Caco-2 (cell line): ENCODE measurements around the gene P4HA3. TPM values are rescaled to one million over a fixed set of nuclear protein-coding genes. Genes with fewer than 3 reads are reported as not detected.

Source experiments
- BruUV-seq: library from RNA; stranded (reverse); fragments of 400-500 nt; replicated peaks from 2 replicates; lab custom pipeline; 2021; lab: Mats Ljungman, UMichigan
- CTCF ChIA-PET: fragments of 300-600 bp; sonication (Branson Sonifier 250); formaldehyde crosslinking; loops from one replicate; lab custom pipeline; 2022; ENCODE audit warnings: antibody characterized with exemption; lab: Charles Lee
- POLR2A ChIA-PET: fragments of 300-600 bp; sonication (Branson Sonifier 250); formaldehyde crosslinking; loops from one replicate; lab custom pipeline; 2022; ENCODE audit warnings: antibody characterized with exemption; lab: Charles Lee
- DNase-seq, 2 experiments: peaks; one replicate each; pipeline versions ENCODE4 v3.0.0 to v3.0.0-alpha.2; 2020 to 2022
- H3K27me3 ChIP-seq: replicated peaks from 2 replicates; pipeline ENCODE4 v1.6.0; 2011; ENCODE audit warnings: low read length; ENCODE audit not compliant: control insufficient read depth, insufficient read depth
- H3K36me3 ChIP-seq: 2 replicates; pipeline ENCODE4 v1.5.1; 2011; ENCODE audit warnings: low read length; ENCODE audit not compliant: control insufficient read depth, insufficient read depth
- H3K4me1 ChIP-seq: fragments of 250-450 bp; sonication (Bioruptor Pico); 2 replicates; pipeline ENCODE4 v1.5.1; 2020; ENCODE audit warnings: mild to moderate bottlenecking
- H3K4me3 ChIP-seq: 2 replicates; pipeline ENCODE4 v1.5.1; 2011; ENCODE audit warnings: low read depth, mild to moderate bottlenecking, control low read depth, low read length
- H3K9me3 ChIP-seq: fragments of 250-450 bp; sonication (Bioruptor Pico); 2 replicates; pipeline ENCODE4 v1.5.1; 2020; ENCODE audit warnings: mild to moderate bottlenecking, moderate library complexity
- H3K27ac Mint-ChIP-seq: one replicate; pipeline ENCODE4 v1.8.0; 2022; ENCODE audit warnings: mixed read lengths; ENCODE audit not compliant: unreplicated experiment
- H3K27me3 Mint-ChIP-seq: one replicate; pipeline ENCODE4 v1.8.0; 2022; ENCODE audit warnings: mixed read lengths; ENCODE audit not compliant: insufficient read depth, unreplicated experiment
- H3K36me3 Mint-ChIP-seq: one replicate; pipeline ENCODE4 v1.8.0; 2022; ENCODE audit warnings: mild to moderate bottlenecking, mixed read lengths; ENCODE audit not compliant: insufficient read depth, unreplicated experiment
- H3K4me1 Mint-ChIP-seq: one replicate; pipeline ENCODE4 v1.8.0; 2022; ENCODE audit warnings: low read depth, mixed read lengths; ENCODE audit not compliant: unreplicated experiment
- H3K4me3 Mint-ChIP-seq: one replicate; pipeline ENCODE4 v1.8.0; 2022; ENCODE audit warnings: mild to moderate bottlenecking, moderate library complexity, mixed read lengths; ENCODE audit not compliant: unreplicated experiment
- H3K9me3 Mint-ChIP-seq: one replicate; pipeline ENCODE4 v1.8.0; 2022; ENCODE audit warnings: mixed read lengths; ENCODE audit not compliant: unreplicated experiment
- CTCF ChIP-seq, 2 experiments: fragments of 200-600 bp in 1 of 2; IDR thresholded peaks; 1 replicate in 1 of 2; 2 replicates in 1 of 2; pipeline versions ENCODE4 v1.5.1 to v1.8.0; 2011 to 2022; ENCODE audit warnings: antibody characterized with exemption in 1 of 2, control low read depth in 1 of 2, inconsistent platforms in 1 of 2, low read depth in 1 of 2, low read length in 1 of 2, mild to moderate bottlenecking in 1 of 2, moderate library complexity in 1 of 2; ENCODE audit not compliant: insufficient read depth in 1 of 2, severe bottlenecking in 1 of 2, unreplicated experiment in 1 of 2
- intact Hi-C: fragments of 100-400 bp; cut with micrococcal nuclease; formaldehyde crosslinking; loops from one replicate; pipeline ENCODE4 v1.10.0; 2022; ENCODE audit not compliant: unreplicated experiment
- total RNA-seq: library from RNA; stranded (reverse); gene quantifications from 2 replicates; pipeline ENCODE4 v1.2.3, GENCODE V29; 2022

Gene P4HA3
- total RNA-seq, 1 experiment from 2014 or later: not detected

DNA sequence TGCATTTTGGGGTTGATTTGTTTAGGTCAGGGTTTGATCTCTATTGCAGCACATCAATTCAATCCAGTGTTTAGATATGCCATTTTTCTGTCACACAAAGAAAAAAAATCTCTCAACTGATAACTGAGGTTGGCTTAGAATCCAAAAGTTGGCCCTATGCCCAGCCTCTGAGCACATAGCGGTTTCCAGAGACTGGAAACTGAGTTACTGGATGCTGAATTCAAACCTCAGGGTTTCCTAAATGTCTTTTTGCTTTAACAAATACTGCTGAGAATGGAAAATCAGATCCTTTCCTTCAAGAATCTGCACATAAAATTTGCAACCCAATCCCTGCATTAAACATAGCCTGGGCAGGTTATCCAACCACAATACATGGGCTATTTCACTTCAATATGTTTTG lies 4.0 kb downstream of the P4HA3 start:
- H3K36me3 Mint-ChIP-seq: no peaks in the 10 kb centered on the region
- H3K9me3 ChIP-seq: no peaks in the 10 kb centered on the region
- BruUV-seq: no TSS peak
- peaks cover 28% of the 10 kb centered on the region for H3K27me3 Mint-ChIP-seq
- POLR2A ChIA-PET: no interaction called here
- no peaks in the 10 kb centered on the region for H3K36me3 ChIP-seq
- TF ChIP-seq CTCF (IDR thresholded peaks at IDR 0.05; ENCODE audit: insufficient read depth in 1 of 2, low read depth in 1 of 2, low read length in 1 of 2, severe bottlenecking in 1 of 2, unreplicated experiment in 1 of 2): no peak
- CTCF ChIA-PET: no interaction called here
- no peak for DNase-seq
- peaks cover 5% of the 10 kb centered on the region for H3K4me1 Mint-ChIP-seq
- H3K4me3 ChIP-seq: no peak overlapping the region
- H3K4me3 Mint-ChIP-seq: no peak overlapping the region
- peaks cover 6% of the 10 kb centered on the region; the same call in 1 of the 2 replicates for H3K4me1 ChIP-seq
- H3K9me3 Mint-ChIP-seq: no peaks in the 10 kb centered on the region
- H3K27ac Mint-ChIP-seq: no peak overlapping the region
- no peaks in the 10 kb centered on the region; the same call in 1 of the 2 replicates for H3K27me3 ChIP-seq
- intact Hi-C loops: no loop called here

DNA sequence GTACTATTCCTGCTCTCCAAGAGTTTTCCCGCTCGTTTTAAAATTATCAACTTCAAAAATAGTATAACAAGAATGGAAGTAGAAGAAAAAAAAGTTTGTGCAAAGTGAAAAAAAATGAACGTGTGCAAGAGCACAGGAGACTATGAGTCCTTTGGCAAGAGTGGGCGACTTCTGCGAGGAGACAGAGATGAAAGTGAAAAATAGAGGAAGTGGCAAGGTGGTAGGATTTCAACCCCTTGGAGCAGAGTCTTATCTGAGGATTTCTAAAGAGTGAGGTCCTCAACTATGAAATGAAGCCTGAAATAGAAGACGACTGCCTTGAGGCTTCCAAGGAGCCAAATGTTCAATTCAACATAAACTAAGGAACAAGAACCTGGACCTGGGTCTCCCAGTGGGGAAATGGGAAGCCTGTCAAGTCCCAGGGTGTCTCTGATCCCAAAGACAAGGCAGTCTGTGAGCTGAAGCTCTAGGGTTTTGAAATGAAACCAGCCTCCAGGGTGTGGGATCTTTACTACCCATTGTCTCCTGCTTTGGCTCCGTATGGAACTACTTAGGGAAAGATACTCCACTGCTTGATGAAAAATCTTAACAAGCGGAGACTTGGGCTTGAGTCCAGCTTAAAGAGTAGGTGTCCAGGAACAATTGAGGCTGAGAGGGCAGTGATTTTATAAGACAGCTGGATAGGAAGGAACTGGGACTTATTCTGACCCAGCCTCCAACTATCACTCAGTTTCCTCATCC lies 4.8 kb downstream of the P4HA3 start:
- Mint-ChIP-seq H3K27me3 (peaks cover 26% of the 10 kb centered on the region), H3K4me1 (peaks cover 1% of the 10 kb centered on the region), H3K27ac (no peak overlapping the region), H3K4me3 (no peak overlapping the region), H3K9me3 (no peaks in the 10 kb centered on the region), H3K36me3 (no peaks in the 10 kb centered on the region)
- no peak for TF ChIP-seq CTCF (IDR thresholded peaks at IDR 0.05; ENCODE audit: insufficient read depth in 1 of 2, low read depth in 1 of 2, low read length in 1 of 2, severe bottlenecking in 1 of 2, unreplicated experiment in 1 of 2)
- no peak overlapping the region for H3K4me3 ChIP-seq
- no peaks in the 10 kb centered on the region; the same call in 1 of the 2 replicates for H3K27me3 ChIP-seq
- no TSS peak for BruUV-seq
- ChIA-PET CTCF (no interaction called here), POLR2A (no interaction called here)
- DNase-seq: no peak
- H3K4me1 ChIP-seq: peaks cover 6% of the 10 kb centered on the region; the same call in 1 of the 2 replicates
- H3K9me3 ChIP-seq: no peaks in the 10 kb centered on the region
- no peaks in the 10 kb centered on the region for H3K36me3 ChIP-seq
- intact Hi-C loops: no loop called here

DNA sequence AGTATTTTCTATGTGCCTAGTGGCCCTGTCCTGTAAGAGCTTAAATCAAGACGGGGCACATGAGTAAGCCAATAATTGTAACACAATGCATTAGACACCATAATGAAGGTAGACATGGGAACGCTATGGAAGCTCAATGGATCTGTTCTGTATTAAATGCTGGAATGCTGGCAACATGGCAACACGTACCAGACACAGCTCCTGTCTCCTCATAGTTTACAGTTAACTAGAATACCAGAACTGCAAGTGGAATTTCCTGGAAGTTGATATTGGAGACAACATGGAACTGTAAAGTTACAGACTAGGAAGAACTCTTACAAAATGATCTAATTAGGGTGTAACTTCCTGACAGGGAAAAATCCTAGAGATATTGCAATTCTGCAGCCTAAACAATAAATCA lies 12.4 kb downstream of the P4HA3 start:
- TF ChIP-seq CTCF (IDR thresholded peaks at IDR 0.05; ENCODE audit: insufficient read depth in 1 of 2, low read depth in 1 of 2, low read length in 1 of 2, severe bottlenecking in 1 of 2, unreplicated experiment in 1 of 2): no peak
- Mint-ChIP-seq H3K9me3 (peaks cover 5% of the 10 kb centered on the region), H3K36me3 (no peaks in the 10 kb centered on the region), H3K4me3 (no peak overlapping the region), H3K4me1 (no peaks in the 10 kb centered on the region), H3K27me3 (peaks cover 9% of the 10 kb centered on the region), H3K27ac (no peak overlapping the region)
- DNase-seq: no peak
- Histone ChIP-seq H3K27me3 (no peaks in the 10 kb centered on the region; the same call in 1 of the 2 replicates), H3K9me3 (no peaks in the 10 kb centered on the region), H3K4me1 (no peaks in the 10 kb centered on the region), H3K36me3 (no peaks in the 10 kb centered on the region), H3K4me3 (no peak overlapping the region)
- intact Hi-C loops: no loop called here
- POLR2A ChIA-PET: no interaction called here
- no TSS peak for BruUV-seq
- CTCF ChIA-PET: no interaction called here
